Measurements from ENCODE around the gene SMPX.

The SMPX gene

GRCh38 chrX:21711848-21712197 is 46.1 kb downstream of the SMPX start:
- no peak for DNase-seq (ENCODE audit: low read depth in 2 of 2)

- no peak for DNase-seq (ENCODE audit: low read depth in 2 of 2)
These were observed 46.6 kb downstream of the SMPX start for GRCh38 chrX:21711129-21711847.

- DNase-seq (ENCODE audit: low read depth in 2 of 2): no peak
These were observed 49.8 kb downstream of the SMPX start for GRCh38 chrX:21708116-21708515.

GRCh38 chrX:21705225-21705624 is 52.7 kb downstream of the SMPX start:
- no peak for DNase-seq (ENCODE audit: low read depth in 2 of 2)

GRCh38 chrX:21702725-21703124 is 55.2 kb downstream of the SMPX start:
- no peak for DNase-seq (ENCODE audit: low read depth in 2 of 2)

- DNase-seq (ENCODE audit: low read depth in 2 of 2): no peak
These were observed 56.9 kb downstream of the SMPX start for GRCh38 chrX:21700967-21701366.

- DNase-seq (ENCODE audit: low read depth in 2 of 2): no peak
These were observed 57.6 kb downstream of the SMPX start for GRCh38 chrX:21700275-21700674.

GRCh38 chrX:21699136-21699535 is 58.8 kb downstream of the SMPX start:
- DNase-seq (ENCODE audit: low read depth in 2 of 2): no peak

GRCh38 chrX:21698272-21698671 is 59.6 kb downstream of the SMPX start:
- no peak for DNase-seq (ENCODE audit: low read depth in 2 of 2)

GRCh38 chrX:21691512-21692018 is 66.4 kb downstream of the SMPX start:
- DNase-seq (ENCODE audit: low read depth in 2 of 2): no peak

GRCh38 chrX:21683941-21684340 is 74.0 kb downstream of the SMPX start:
- DNase-seq (ENCODE audit: low read depth in 2 of 2): no peak

GRCh38 chrX:21678048-21678612 is 79.8 kb downstream of the SMPX start:
- no peak for DNase-seq (ENCODE audit: low read depth in 2 of 2)

GRCh38 chrX:21675931-21676330 is 82.0 kb downstream of the SMPX start:
- no peak for DNase-seq (ENCODE audit: low read depth in 2 of 2)

- DNase-seq (ENCODE audit: low read depth in 2 of 2): no peak
These were observed 83.3 kb downstream of the SMPX start for GRCh38 chrX:21674430-21675186.

- no peak for DNase-seq (ENCODE audit: low read depth in 2 of 2)
These were observed 91.2 kb downstream of the SMPX start for GRCh38 chrX:21666679-21667078.

GRCh38 chrX:21666252-21666651 is 91.7 kb downstream of the SMPX start:
- no peak for DNase-seq (ENCODE audit: low read depth in 2 of 2)

GRCh38 chrX:21662761-21663160 is 95.2 kb downstream of the SMPX start:
- no peak for DNase-seq (ENCODE audit: low read depth in 2 of 2)

- no peak for DNase-seq (ENCODE audit: low read depth in 2 of 2)
These were observed 96.6 kb downstream of the SMPX start for GRCh38 chrX:21661316-21661715.

- DNase-seq (ENCODE audit: low read depth in 2 of 2): no peak
These were observed 97.8 kb downstream of the SMPX start for GRCh38 chrX:21660156-21660555.

- no peak for DNase-seq (ENCODE audit: low read depth in 2 of 2)
These were observed 98.6 kb downstream of the SMPX start for GRCh38 chrX:21659320-21659719.

- DNase-seq (ENCODE audit: low read depth in 2 of 2): no peak
These were observed 99.2 kb downstream of the SMPX start for GRCh38 chrX:21658746-21659145.

GRCh38 chrX:21658152-21658737 is 99.7 kb downstream of the SMPX start, which contains the start of gene KLHL34:
KLHL34 (minus strand) TSS chrX:21658330; CDS start chrX:21657788, 542 bp downstream.
- no peak for DNase-seq (ENCODE audit: low read depth in 2 of 2)
